NCI-H2196 (cell line): ENCODE measurements around the gene APLNR.

Source experiments
- DNase-seq: peaks from one replicate; lab custom pipeline; 2025; ENCODE audit not compliant: unreplicated experiment; lab: John Stamatoyannopoulos, UW

Gene APLNR

GRCh38 chr11:57251491-57252104 is 14.5 kb upstream of the APLNR start:
- no peak for DNase-seq

GRCh38 chr11:57251037-57251436 is 14.0 kb upstream of the APLNR start:
- DNase-seq: no peak

- DNase-seq: peak; percentile 47
Observed at GRCh38 chr11:57249384-57250319, 12.6 kb upstream of the APLNR start.

- peak; percentile 24 for DNase-seq
Observed at GRCh38 chr11:57248780-57249383, 11.8 kb upstream of the APLNR start.

GRCh38 chr11:57244911-57245310 is 7.9 kb upstream of the APLNR start:
- DNase-seq: no peak

GRCh38 chr11:57241353-57241972 is 4.4 kb upstream of the APLNR start:
- no peak for DNase-seq

- no peak for DNase-seq
Observed at GRCh38 chr11:57240757-57241156, 3.7 kb upstream of the APLNR start.

GRCh38 chr11:57240007-57240406 is 3.0 kb upstream of the APLNR start:
- no peak for DNase-seq

GRCh38 chr11:57239348-57239747 is 2.3 kb upstream of the APLNR start:
- no peak for DNase-seq

GRCh38 chr11:57235761-57236703 is 1.0 kb downstream of the APLNR start:
- DNase-seq: no peak

GRCh38 chr11:57233702-57234101 is 3.3 kb downstream of the APLNR start:
- DNase-seq: no peak

GRCh38 chr11:57231539-57232253 is 5.4 kb downstream of the APLNR start:
- no peak for DNase-seq

GRCh38 chr11:57230791-57231538 is 6.1 kb downstream of the APLNR start:
- DNase-seq: no peak

- no peak for DNase-seq
Observed at GRCh38 chr11:57230316-57230715, 6.7 kb downstream of the APLNR start.

GRCh38 chr11:57228600-57228999 is 8.4 kb downstream of the APLNR start:
- no peak for DNase-seq

- DNase-seq: no peak
Observed at GRCh38 chr11:57224537-57224936, 12.5 kb downstream of the APLNR start.

- no peak for DNase-seq
Observed at GRCh38 chr11:57224128-57224527, 12.9 kb downstream of the APLNR start.

GRCh38 chr11:57223601-57224000 is 13.4 kb downstream of the APLNR start:
- DNase-seq: no peak

GRCh38 chr11:57222239-57222638 is 14.8 kb downstream of the APLNR start:
- DNase-seq: no peak
